Right lobe of liver (tissue), 4 donors: Measurements from ENCODE around the gene VAV3.

ENCODE experiments used
- POLR2A ChIP-seq: fragments of 450-650 bp; IDR thresholded peaks from one replicate; pipeline ENCODE4 v1.6.1; 2017; ENCODE audit warnings: antibody characterized with exemption, mild to moderate bottlenecking
- TF ChIP-seq, protein P1 (sequence below), 4 donors: fragments of 200-600 bp in 3 of 4; fragments of 450-650 bp in 1 of 4; IDR thresholded peaks; one replicate each; pipeline versions ENCODE4 v1.5.1 to v1.8.0; 2016 to 2022; ENCODE audit warnings: antibody characterized with exemption in 4 of 4, mild to moderate bottlenecking in 2 of 4
- donor health status: DM: no; HTN: no; CAD: no.
- donor health status: DM: no; HTN: no; CAD: no.
- donor health status: DM: no; HTN: yes; CAD: no.

DNA sequence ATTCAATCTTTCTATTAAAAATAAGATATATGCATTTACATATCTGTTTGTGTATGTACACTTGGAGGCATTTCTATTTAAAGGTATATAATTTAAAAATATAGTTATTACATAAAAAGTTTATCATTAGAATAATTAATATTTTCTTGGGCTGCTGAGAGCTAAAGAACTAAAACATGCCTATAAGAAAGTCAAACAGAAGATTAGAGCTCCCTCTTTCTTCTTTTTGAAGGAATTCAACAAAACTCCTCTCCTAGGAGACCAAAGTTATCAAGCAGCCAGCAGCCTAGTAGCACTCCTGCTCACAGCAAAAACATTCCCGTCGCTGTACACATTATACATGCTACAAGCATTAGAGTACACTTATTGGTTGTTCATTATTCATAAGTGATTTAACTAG, 216.4 kb downstream of the VAV3 start:
- TF ChIP-seq, protein P1, sequence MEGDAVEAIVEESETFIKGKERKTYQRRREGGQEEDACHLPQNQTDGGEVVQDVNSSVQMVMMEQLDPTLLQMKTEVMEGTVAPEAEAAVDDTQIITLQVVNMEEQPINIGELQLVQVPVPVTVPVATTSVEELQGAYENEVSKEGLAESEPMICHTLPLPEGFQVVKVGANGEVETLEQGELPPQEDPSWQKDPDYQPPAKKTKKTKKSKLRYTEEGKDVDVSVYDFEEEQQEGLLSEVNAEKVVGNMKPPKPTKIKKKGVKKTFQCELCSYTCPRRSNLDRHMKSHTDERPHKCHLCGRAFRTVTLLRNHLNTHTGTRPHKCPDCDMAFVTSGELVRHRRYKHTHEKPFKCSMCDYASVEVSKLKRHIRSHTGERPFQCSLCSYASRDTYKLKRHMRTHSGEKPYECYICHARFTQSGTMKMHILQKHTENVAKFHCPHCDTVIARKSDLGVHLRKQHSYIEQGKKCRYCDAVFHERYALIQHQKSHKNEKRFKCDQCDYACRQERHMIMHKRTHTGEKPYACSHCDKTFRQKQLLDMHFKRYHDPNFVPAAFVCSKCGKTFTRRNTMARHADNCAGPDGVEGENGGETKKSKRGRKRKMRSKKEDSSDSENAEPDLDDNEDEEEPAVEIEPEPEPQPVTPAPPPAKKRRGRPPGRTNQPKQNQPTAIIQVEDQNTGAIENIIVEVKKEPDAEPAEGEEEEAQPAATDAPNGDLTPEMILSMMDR (IDR thresholded peaks at IDR 0.05) = peak in 2 of 4 donors; percentile 10 to 20
- TF ChIP-seq POLR2A = no peak
